AG10803 (cell line): ENCODE results near the gene MINK1.

Experiments used
- DNase-seq: peaks from one replicate; pipeline ENCODE4 v3.0.0; 2010; ENCODE audit warnings: low read depth
- H3K4me3 ChIP-seq: 2 replicates; pipeline ENCODE4 v1.5.1; 2011; ENCODE audit warnings: mild to moderate bottlenecking, low read length, control low read depth
- CTCF ChIP-seq: conservative IDR thresholded peaks from 2 replicates; pipeline ENCODE4 v1.5.1; 2011; ENCODE audit warnings: mild to moderate bottlenecking, low read length, control low read depth, inconsistent platforms

MINK1 gene

GRCh38 chr17:4942760-4943508, 109.8 kb downstream of the MINK1 start:
- TF ChIP-seq CTCF = no peak
- no peak for DNase-seq
- no peak overlapping the region for H3K4me3 ChIP-seq

GRCh38 chr17:4944163-4944553, 111.0 kb downstream of the MINK1 start:
- no peak overlapping the region for H3K4me3 ChIP-seq
- TF ChIP-seq CTCF = no peak

GRCh38 chr17:4944554-4945175, 111.5 kb downstream of the MINK1 start:
- no peak for DNase-seq
- H3K4me3 ChIP-seq = peak overlapping the region; percentile 97
- TF ChIP-seq CTCF = no peak

More at GRCh38 chr17:4944163-4944553, 111.0 kb downstream of the MINK1 start:
- DNase-seq = no peak

- no peak for TF ChIP-seq CTCF
- H3K4me3 ChIP-seq = peak overlapping the region; percentile 97
Measured at GRCh38 chr17:4945176-4945943, 112.2 kb downstream of the MINK1 start.

GRCh38 chr17:4945944-4946280, 112.8 kb downstream of the MINK1 start:
- DNase-seq = no peak
- no peak for TF ChIP-seq CTCF
- H3K4me3 ChIP-seq = peak overlapping the region; percentile 97

More at GRCh38 chr17:4945176-4945943, 112.2 kb downstream of the MINK1 start:
- peak; percentile 91 for DNase-seq

- DNase-seq = no peak
- no peak for TF ChIP-seq CTCF
- H3K4me3 ChIP-seq = peak overlapping the region; percentile 97
Measured at GRCh38 chr17:4946312-4946976, 113.3 kb downstream of the MINK1 start.
